ENCODE data around the gene CHST1.

The CHST1 gene

DNA sequence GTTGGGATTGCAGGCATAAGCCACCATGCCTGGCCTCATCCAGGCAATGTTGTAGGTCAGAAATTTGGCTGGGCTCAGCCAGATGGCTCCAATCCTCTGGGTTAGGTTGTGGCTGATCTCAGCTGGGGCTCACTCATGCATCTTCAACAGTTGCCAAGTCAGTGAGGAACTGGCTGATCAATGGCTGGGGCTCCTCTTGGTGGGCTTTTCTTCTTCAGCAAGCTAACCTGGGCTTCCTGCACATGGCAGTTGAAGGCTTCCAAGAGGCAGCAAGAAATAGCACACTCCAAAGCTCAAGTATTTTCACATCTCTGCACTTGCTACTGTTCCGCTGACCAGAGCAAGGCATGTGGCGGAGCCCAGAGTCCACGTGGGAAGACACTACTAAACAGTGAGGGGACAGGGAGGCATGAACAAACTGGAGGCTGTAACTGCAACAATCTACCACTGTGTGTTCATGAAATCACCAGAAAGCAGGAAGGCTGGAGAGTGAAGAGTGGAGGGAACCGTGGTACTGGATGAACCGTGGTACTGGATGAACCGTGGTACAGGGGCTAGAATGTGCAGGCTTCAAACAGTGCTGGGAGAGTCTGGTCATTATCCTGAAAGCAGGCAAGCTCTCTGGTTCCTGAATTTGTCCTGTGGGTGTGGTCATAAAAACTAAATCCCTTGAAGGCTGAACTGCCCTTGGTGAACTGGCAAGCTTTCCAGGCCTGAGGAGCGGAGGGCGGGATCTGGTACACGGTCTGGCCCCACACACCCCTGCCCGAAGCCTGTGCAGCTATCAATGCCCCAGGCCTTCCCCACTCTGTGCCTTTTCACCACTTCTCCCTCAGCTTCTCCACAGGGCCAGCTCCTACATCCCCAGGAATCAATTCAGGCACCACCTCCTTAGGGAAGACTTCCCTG, 20.2 kb downstream of the CHST1 start:
- no peak for DNase-seq (ENCODE audit: low read depth in 3 of 3)

DNA sequence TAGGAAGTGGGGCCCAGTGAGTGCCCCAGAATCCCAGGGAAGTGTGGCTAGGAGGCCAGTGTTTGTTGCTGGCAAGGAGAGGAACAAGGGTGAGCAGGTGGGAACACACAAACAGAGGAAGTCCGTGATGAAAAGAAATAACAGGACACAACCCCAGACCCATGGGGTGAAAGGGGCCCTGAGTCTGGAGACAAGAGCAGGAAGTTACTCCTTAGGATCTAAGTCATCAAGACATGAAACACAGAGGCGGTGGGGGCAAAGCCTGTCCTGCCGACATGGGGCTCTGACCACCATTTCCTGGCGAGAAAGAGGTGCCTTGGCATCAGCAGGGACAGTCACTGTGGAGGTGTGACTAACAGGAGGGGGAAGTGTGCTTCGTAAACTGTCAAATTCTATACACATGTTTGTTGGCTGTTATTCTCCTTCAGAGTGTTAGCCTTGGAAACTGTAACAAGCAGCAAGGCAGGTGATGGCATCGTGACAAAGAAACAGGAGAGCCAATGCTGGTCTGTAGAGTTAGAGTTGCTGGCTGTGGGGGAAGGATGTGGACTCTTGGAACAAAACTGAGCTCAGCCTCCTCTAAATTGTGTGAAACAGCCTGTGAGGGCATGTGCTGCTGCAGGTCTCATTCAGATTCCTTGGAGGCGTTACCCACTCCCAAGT, 21.7 kb downstream of the CHST1 start:
- no peak for DNase-seq (ENCODE audit: low read depth in 3 of 3)

DNA sequence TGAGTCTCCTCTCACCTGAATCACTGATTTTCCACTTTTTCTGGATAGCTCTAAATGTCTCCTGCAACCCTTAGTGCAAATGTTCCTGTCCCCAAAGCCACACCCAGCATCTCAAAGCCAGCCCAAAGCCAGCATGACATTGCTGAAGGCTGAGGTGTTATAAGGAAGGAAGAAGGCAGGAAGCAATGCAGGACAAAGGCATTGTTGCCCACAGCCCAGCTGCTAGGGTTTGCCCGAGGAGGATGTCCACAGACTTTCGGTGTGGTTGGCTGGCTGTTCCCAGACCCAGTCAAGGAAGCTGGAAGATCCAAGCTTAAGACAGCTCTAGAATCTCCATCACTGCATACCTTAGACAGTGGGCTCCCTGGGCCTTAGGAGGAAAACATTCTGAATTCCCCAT, 23.5 kb downstream of the CHST1 start:
- no peak for DNase-seq (ENCODE audit: low read depth in 3 of 3)

DNA sequence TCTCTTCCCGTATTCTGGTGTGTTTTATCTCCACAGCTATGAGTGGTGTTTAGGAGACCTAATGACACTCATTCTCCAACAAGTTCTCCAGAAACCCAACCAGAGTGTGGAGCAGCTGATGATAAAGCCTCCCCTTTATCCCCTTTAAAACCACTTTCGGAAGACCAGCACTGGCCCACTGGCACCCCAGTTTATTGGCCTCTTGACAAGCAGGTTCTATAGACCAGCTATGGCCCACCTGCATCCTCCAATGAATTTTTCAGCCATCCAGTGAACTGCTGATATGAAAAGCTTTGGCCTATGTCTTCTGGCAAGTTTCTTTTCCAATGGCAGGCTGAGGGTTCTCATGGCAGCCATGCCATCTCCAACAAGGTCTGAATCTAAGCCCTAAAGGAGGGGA, 27.4 kb downstream of the CHST1 start:
- no peak for DNase-seq (ENCODE audit: low read depth in 3 of 3)

DNA sequence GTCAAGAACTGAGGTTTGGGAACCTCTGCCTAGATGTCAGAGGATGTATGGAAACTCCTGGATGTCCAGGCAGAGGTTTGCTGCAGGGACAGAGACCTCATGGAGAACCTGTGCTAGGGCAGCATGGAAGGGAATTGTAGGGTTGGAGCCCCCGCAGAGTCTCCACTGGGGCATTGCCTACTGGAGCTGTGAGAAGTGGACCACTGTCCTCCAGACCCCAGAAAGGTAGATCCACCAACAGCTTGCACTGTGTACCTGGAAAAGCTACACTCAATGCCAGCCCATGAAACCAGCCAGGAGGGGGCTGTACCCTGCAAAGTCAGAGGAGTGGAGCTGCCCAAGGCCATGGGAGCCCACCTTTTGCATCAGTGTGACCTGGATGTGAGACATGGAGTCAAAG, 29.5 kb downstream of the CHST1 start:
- no peak for DNase-seq (ENCODE audit: low read depth in 3 of 3)

DNA sequence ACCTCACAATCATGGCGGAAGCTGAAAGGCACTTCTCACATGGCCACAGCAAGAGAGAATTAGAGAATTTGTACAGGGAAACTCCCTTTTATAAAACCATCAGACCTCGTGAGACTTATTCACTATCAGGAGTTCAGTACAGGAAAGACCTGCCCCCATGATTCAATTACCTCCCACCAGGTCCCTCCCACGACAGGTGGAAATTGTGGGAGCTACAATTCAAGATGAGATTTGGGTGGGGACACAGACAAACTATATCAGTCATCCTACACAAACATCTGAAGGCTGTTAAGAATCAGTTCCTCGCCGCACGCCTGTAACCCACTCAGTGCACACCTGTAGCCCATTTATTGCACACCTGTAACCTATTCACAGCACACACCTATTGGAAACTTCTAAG, 39.8 kb downstream of the CHST1 start:
- DNase-seq (ENCODE audit: low read depth in 3 of 3): no peak

DNA sequence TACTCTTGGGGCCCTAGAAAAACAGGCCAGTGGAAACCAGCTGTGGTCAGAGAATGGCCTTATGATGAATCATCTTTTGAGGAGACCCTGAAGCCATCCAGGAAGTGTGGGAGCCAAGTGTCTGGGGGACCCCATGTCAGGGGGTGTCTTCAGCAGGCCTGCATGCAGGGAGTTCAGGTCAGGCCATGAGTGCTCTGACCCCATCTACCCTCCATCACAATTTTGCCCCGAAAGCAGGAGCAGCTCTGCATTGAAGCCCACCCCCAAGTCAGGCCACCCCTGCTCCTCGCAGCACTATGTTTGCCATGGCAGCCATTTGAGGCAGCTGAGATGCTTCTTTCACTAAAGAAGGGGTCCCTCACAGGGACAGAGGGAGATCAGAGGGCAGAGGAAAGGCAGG, 41.3 kb downstream of the CHST1 start:
- no peak for DNase-seq (ENCODE audit: low read depth in 3 of 3)

DNA sequence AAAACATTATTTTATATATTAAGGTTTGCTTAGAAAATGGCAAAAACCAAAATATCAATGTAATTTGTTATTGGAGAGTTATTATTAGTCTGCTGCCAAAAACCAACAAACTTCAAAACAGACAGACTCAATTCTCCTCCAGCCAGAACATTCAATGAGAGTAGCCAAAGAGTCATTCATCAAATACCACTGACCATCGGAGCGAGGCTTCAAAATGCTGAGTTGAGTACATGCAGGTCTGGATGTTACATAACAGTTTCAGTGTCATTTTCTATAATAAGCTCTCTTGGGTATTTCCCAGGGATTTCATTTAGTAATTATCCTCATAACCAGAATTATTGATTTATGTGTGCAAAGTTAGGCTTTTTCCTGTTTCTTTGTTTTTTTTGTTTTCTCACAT, 42.6 kb downstream of the CHST1 start:
- no peak for DNase-seq (ENCODE audit: low read depth in 3 of 3)

DNA sequence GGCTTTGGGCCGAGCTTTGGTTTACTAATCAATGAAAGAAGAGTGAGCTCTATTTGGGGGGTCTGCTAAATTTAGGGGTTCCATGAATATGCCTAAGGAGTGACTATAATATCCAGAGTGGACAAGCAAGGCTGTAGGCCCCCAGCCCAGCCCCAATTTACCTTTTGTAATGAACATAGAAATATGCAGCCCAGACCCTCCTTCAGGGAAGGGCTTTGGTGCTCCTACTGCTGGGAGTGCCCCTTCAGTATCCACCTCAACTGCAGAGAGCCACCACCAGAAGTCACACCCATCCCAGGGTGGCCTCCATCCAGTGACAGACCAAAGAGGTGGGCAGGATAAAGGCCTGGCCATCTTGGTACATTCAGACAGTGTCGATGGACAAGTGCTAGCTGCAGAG, 43.1 kb downstream of the CHST1 start:
- no peak for DNase-seq (ENCODE audit: low read depth in 3 of 3)

DNA sequence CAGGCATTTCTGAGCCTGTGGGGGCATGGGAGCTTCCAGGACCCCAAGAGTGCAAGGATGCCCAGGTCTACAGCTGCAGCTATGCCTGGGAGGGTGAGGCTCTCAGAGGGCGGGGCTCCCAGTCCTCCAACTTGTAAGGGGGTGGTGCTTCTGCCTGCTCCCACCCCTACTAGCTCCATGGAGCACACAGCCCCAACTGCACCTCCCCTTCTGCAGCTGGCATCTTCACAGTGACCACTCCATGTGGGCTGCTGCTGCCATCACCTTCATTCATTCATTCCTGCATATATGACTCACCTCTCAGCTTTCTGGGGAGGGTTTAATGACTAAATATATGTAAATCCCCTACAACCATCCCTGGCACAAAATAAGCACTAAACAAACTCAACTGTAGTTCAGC, 43.8 kb downstream of the CHST1 start:
- no peak for DNase-seq (ENCODE audit: low read depth in 3 of 3)

DNA sequence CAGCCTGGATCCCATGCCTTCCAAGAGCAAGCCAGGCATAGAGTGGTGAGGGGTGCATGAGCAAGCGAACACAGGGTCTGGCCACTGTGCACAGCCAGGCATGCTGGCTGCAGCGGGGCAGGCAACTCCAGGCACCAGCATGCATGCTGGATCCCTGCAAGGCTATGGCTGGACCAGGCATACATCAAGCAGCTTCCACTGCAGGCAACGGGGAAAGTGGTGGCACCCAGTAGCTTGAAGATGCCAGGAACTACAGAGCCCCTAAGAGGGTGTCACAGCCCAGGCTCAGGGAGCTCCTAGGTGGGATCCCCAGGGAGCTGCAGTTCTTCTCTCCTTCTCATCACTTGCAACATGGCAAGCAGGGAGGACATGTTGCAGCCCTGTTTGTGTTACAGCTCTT, 45.2 kb downstream of the CHST1 start:
- no peak for DNase-seq (ENCODE audit: low read depth in 3 of 3)

DNA sequence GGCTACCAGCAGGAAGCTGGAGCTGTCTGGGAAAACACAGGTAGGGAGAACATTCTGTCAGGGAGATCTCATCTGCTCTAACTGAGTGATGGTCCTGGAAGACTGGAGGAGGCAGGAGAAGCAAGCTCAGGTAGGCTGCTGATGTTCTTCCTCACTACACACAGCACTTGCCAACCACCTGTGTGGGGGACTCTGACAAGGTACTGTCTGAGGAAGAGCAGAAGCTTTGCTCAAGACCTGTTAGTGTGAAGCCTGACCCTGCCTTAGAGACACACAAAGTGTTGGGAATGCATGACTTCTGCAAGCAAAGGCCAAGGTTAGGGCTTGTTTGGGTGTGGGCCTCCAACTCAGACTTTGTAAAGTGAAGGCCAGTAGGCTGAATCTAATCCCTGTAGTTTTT, 46.5 kb downstream of the CHST1 start:
- no peak for DNase-seq (ENCODE audit: low read depth in 3 of 3)

DNA sequence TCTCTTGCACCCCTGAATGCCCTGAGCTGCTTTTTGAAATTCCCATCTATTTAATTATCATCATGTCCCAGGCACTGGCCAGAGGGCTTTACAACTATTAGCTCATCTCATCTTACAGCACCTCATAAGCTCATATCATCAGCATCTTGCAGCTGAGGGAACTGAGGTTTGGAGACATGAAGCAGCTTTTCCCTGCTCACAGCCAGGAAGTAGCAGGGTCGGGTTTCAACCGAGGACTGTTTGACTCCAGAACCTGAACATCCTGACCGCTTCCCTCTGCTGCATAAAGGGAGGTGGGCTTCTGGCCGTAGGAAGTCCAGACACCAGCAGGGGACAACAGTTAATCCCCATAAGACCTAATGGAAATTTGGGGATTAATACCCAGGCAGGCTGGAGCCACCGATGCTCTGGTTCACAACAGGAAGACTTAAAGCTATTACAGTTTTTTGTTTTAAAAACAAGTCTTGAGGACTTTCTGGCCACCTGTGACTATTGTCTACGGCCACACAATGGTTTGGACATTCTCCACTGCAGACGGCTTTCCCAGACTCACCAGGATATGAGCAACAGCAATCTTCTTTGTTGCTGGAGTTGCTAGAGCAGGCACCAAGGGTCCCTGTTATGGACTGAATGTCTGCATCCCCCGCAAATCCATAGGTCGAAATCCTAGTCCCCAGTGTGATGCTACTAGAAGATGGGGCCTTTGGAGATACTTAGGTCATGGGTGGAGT, 47.4 kb downstream of the CHST1 start:
- DNase-seq (ENCODE audit: low read depth in 3 of 3): no peak

DNA sequence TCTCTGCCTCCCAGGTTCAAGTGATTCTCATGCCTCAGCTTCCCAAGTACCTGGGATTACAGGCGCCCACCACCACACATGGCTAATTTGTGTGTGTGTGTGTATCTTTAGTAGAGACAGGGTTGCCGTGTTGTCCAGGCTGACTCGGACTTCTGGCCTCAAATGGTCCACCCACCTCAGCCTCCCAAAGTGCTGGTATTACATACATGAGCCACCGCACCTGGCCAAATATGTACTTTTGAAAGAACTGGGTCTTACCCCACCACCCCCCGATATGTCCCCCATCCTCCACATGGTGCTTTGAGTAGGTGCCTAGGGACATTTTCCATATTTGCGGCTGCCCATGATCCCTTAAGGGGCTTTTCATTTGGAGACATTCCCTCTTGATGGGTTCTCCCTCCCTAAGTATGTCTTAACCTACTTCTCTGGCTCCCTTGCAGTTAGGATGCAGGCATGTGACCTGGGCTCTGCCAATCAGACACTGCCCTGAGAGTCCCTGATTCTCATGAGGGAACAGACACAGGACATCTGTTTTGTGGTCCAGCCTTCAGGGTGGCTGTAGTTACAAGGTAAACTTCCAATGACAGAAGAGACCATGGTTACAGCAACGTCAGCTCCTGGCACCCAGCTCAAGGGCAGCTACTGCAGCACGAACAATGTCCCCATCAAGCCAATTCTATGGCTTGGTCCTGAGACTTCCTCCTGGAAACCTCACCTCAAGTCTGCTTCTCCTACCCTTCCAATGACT, 48.4 kb downstream of the CHST1 start:
- DNase-seq (ENCODE audit: low read depth in 3 of 3): no peak

DNA sequence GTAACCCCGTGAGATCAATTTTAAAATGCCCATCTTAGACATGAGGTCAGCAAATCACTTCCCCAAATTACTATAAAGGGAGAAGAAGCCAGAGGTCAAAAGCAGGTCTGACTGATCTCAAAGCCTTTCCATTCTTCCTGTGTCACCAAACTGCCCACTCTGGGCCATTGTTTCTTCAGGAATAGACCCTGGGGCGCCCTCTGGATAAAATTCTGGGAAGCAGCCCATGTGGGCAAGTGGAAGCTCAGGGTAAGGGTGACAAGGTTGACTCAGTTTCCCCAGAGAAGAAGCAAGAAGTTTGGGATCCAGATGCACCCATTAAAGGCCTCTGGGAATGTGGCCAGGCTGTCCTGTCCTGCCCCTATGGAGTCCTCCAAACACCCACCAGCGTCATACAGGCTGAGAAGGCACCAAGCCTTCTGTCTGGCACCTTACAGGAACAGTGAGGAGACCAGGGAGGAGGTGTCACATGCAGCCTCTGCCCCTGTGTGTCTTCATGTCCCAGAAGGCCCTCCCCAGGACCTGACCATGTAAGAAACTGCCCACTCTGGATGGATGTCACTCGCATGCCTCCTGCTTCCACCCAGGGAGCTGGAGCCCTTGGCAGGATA, 50.1 kb downstream of the CHST1 start:
- DNase-seq (ENCODE audit: low read depth in 3 of 3): no peak

DNA sequence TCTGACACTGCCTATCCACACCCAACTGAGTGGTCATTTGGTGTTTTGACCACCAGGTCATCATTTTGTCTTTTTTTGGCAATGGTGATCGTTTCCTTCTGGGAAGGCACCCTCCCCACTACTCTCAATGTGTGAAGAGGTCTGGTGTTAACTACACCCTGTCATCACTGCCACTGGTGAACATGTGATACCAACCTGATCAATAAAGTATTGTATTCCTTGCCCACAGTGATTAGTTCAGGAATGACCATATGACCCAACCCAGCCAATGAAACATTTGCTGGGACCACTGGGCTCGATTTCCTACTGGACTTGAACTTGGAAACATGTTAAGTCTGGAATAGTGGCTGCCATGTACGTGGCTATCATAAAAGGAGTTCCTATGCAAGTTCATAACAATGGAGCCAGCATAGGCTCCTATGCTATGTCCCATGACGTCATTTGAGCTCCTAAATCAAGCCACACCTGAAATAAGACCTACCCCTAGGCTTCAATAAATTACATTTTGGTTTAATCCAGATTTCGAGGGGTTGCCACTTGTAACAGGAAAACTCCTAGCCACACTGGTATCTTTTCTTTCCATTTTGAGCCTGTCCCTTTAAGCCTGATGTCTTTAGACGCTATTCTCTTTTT, 51.1 kb downstream of the CHST1 start:
- no peak for DNase-seq (ENCODE audit: low read depth in 3 of 3)

DNA sequence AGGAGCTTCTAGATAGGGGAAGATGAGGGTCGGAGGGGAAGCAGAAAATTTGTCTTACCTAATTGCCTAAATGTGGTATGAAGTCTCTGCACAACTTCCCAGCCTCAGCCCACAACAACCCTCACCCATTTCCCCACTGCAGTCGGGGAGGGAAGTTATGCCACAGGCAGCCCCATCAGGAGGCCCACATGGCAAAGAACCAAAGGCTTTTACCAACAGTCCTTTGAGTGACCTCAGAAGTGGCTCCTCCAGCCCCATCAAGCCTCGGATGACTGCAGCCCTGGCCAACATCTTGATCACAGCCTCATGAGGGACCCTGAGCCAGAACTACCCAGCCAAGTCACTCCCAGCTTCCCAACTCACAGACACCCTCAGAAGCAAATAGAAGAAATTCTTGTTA, 54.8 kb downstream of the CHST1 start:
- DNase-seq (ENCODE audit: low read depth in 3 of 3): no peak

DNA sequence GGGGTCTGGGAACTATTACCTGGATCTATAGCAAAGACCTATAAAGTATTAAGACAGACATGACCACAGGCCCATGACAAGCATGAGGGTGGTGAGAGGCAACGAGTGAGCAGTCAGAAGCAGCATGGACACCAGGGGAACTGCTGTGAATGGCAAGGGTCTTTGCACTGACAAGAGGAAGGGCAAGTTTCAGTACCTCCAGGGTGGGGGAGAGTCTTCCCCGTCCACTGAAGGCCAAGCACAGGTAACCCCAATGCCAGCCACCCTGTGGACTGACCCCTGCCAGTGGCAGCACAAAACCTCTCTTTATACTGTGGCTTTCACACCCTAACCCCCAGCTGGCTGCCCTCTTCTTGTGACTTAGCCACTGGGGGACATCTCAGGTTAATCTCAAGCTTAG, 55.5 kb downstream of the CHST1 start:
- no peak for DNase-seq (ENCODE audit: low read depth in 3 of 3)

DNA sequence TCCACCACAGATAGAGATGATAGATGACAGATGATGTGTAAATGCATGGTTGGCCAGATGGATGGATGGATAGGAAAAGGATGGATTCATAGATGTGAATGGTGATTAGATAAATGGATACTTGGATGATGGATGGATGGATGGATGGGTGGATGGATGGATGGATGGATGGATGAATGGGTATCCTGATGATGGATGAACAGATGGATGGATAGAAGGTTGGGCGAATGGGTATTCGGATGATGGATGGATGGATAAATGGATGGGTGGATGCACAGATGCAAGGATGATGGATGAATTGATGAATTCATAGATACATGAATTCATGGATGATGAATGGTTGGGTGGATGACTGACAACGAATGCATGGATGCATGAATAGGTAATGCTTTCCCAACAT, 56.1 kb downstream of the CHST1 start:
- DNase-seq (ENCODE audit: low read depth in 3 of 3): no peak

DNA sequence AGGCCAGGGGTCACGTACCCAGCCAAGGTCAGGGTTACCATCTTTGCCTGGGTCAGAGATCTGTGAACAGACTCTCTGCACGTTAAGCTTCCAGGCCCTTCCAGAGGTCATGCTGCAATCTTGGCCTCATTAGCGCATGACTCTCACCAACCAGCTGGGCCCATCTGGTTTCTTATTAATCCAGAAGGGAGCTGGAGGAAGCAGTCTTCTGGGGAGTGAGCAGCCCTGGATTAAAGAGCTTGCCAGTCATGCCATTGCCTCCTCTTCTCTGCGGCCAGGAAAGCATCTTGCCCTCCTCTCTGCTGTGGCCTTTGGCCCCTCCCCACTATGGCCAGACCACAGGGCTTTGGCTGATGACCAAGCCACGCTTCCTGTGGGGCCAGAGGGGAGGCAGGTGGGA, 57.4 kb downstream of the CHST1 start:
- DNase-seq (ENCODE audit: low read depth in 3 of 3): no peak

Data from stimulated activated CD4-positive, alpha-beta T cell treated with anti-CD3 and anti-CD28 coated beads, TNF-alpha, amount 100 ng/mL, for 4 hours (primary cell).